H9 (cell line): ENCODE results near the gene COA7. TPM values are rescaled to one million over a fixed set of nuclear protein-coding genes. Genes with fewer than 3 reads are reported as not detected.

Experiments
- DNase-seq: peaks from one replicate; pipeline ENCODE4 v3.0.0-alpha.2; 2017
- H2AFZ ChIP-seq: one replicate; pipeline ENCODE4 v1.6.1; 2013; ENCODE audit warnings: mild to moderate bottlenecking, low read length, control low read depth, moderate library complexity
- H2AK5ac ChIP-seq: 2 replicates; pipeline ENCODE4 v1.6.1; 2013; ENCODE audit warnings: low read length, control low read depth, mixed read lengths; ENCODE audit not compliant: insufficient read length
- H2BK120ac ChIP-seq: one replicate; pipeline ENCODE4 v1.6.1; 2013; ENCODE audit warnings: low read depth, mild to moderate bottlenecking, low read length, control low read depth, inconsistent platforms; ENCODE audit not compliant: poor library complexity, severe bottlenecking
- H2BK12ac ChIP-seq: 2 replicates; pipeline ENCODE4 v1.6.1; 2013; ENCODE audit warnings: low read length, control low read depth, mixed read lengths, low read depth; ENCODE audit not compliant: insufficient read length
- H2BK15ac ChIP-seq: 2 replicates; pipeline ENCODE4 v1.6.1; 2013; ENCODE audit warnings: low read depth, low read length, control low read depth
- H2BK20ac ChIP-seq: one replicate; pipeline ENCODE4 v1.6.1; 2013; ENCODE audit warnings: low read depth, mild to moderate bottlenecking, low read length, control low read depth, inconsistent platforms; ENCODE audit not compliant: poor library complexity, severe bottlenecking
- H2BK5ac ChIP-seq: 2 replicates; pipeline ENCODE4 v1.6.1; 2013; ENCODE audit warnings: low read length, control low read depth, mixed read lengths; ENCODE audit not compliant: insufficient read length
- H3K14ac ChIP-seq: 2 replicates; pipeline ENCODE4 v1.6.1; 2013; ENCODE audit warnings: low read length, control low read depth; ENCODE audit not compliant: insufficient read depth
- H3K18ac ChIP-seq: 2 replicates; pipeline ENCODE4 v1.6.1; 2013; ENCODE audit warnings: low read depth, mild to moderate bottlenecking, mixed read lengths, low read length, control low read depth; ENCODE audit not compliant: insufficient read length
- H3K23ac ChIP-seq: 2 replicates; pipeline ENCODE4 v1.6.1; 2013; ENCODE audit warnings: low read length, control low read depth, mixed read lengths, low read depth; ENCODE audit not compliant: insufficient read length
- H3K23me2 ChIP-seq: 2 replicates; pipeline ENCODE4 v1.6.1; 2013; ENCODE audit warnings: low read depth, mild to moderate bottlenecking, mixed read lengths, low read length, control low read depth; ENCODE audit not compliant: insufficient read length, poor library complexity, severe bottlenecking
- H3K27ac ChIP-seq: 2 replicates; pipeline ENCODE4 v1.5.1; 2013; ENCODE audit warnings: low read length, control low read depth, mixed read lengths, low read depth; ENCODE audit not compliant: insufficient read length
- H3K27me3 ChIP-seq: 2 replicates; pipeline ENCODE4 v1.6.1; 2013; ENCODE audit warnings: low read length, control low read depth, inconsistent platforms; ENCODE audit not compliant: insufficient read depth
- H3K4ac ChIP-seq: 2 replicates; pipeline ENCODE4 v1.6.1; 2013; ENCODE audit warnings: low read depth, mild to moderate bottlenecking, control low read depth, inconsistent platforms, low read length, moderate library complexity
- H3K4me1 ChIP-seq: 2 replicates; pipeline ENCODE4 v1.6.1; 2013; ENCODE audit warnings: low read length, control low read depth, inconsistent platforms; ENCODE audit not compliant: insufficient read depth
- H3K4me2 ChIP-seq: 2 replicates; pipeline ENCODE4 v1.6.1; 2013; ENCODE audit warnings: low read length, control low read depth, mixed read lengths; ENCODE audit not compliant: insufficient read length, insufficient read depth
- H3K56ac ChIP-seq: 2 replicates; pipeline ENCODE4 v1.6.1; 2013; ENCODE audit warnings: low read depth, mild to moderate bottlenecking, mixed read lengths, low read length, control low read depth; ENCODE audit not compliant: insufficient read length
- H3K79me1 ChIP-seq: 2 replicates; pipeline ENCODE4 v1.6.1; 2013; ENCODE audit warnings: low read depth, mild to moderate bottlenecking, moderate library complexity, low read length, control low read depth, inconsistent platforms; ENCODE audit not compliant: insufficient read depth, poor library complexity, severe bottlenecking
- H3K79me2 ChIP-seq: 2 replicates; pipeline ENCODE4 v1.6.1; 2013; ENCODE audit warnings: low read length, control low read depth, inconsistent platforms; ENCODE audit not compliant: insufficient read depth
- H3K9ac ChIP-seq: 2 replicates; pipeline ENCODE4 v1.6.1; 2013; ENCODE audit warnings: low read length, control low read depth, mixed read lengths; ENCODE audit not compliant: insufficient read length; ENCODE audit errors: extremely low read depth
- H3K9me3 ChIP-seq: one replicate; pipeline ENCODE4 v1.6.1; 2013; ENCODE audit warnings: low read depth, low read length, inconsistent platforms; ENCODE audit not compliant: control insufficient read depth
- H3T11ph ChIP-seq: one replicate; pipeline ENCODE4 v1.6.1; 2013; ENCODE audit warnings: mild to moderate bottlenecking, low read length, control low read depth, inconsistent platforms
- H4K20me1 ChIP-seq: one replicate; pipeline ENCODE4 v1.6.1; 2013; ENCODE audit not compliant: control insufficient read depth, insufficient read length, insufficient read depth
- H4K5ac ChIP-seq: 2 replicates; pipeline ENCODE4 v1.6.1; 2013; ENCODE audit warnings: low read depth, mild to moderate bottlenecking, mixed read lengths, low read length, control low read depth; ENCODE audit not compliant: insufficient read length
- H4K8ac ChIP-seq: replicated peaks from 2 replicates; pipeline ENCODE4 v1.6.1; 2013; ENCODE audit warnings: low read length, control low read depth, mixed read lengths, low read depth; ENCODE audit not compliant: insufficient read length
- H4K91ac ChIP-seq: 2 replicates; pipeline ENCODE4 v1.6.1; 2013; ENCODE audit warnings: low read depth, mild to moderate bottlenecking, moderate library complexity, mixed read lengths, low read length, control low read depth; ENCODE audit not compliant: insufficient read length
- H3K27ac Mint-ChIP-seq, 3 experiments: 2 replicates in 2 of 3; 3 replicates in 1 of 3; pipeline ENCODE4 v1.8.0; 2020 to 2021; ENCODE audit warnings: mixed read lengths in 3 of 3, mild to moderate bottlenecking in 1 of 3, moderate library complexity in 1 of 3
- H3K27me3 Mint-ChIP-seq: 2 replicates; pipeline ENCODE4 v1.8.0; 2021; ENCODE audit warnings: low read depth, mild to moderate bottlenecking, moderate library complexity, mixed read lengths
- H3K36me3 Mint-ChIP-seq, 3 experiments: 2 replicates in 2 of 3; 3 replicates in 1 of 3; pipeline ENCODE4 v1.8.0; 2020 to 2021; ENCODE audit warnings: low read depth in 3 of 3, mixed read lengths in 3 of 3; ENCODE audit not compliant: insufficient read depth in 1 of 3
- H3K4me1 Mint-ChIP-seq, 2 experiments: 2 replicates each; pipeline ENCODE4 v1.8.0; 2020; ENCODE audit warnings: mixed read lengths in 2 of 2
- H3K4me3 Mint-ChIP-seq, 2 experiments: 2 replicates in 1 of 2; 3 replicates in 1 of 2; pipeline ENCODE4 v1.8.0; 2020 to 2021; ENCODE audit warnings: mild to moderate bottlenecking in 2 of 2, mixed read lengths in 2 of 2, moderate library complexity in 1 of 2
- H3K9me3 Mint-ChIP-seq, 2 experiments: 2 replicates in 1 of 2; 3 replicates in 1 of 2; pipeline ENCODE4 v1.8.0; 2020; ENCODE audit warnings: mild to moderate bottlenecking in 2 of 2, mixed read lengths in 2 of 2, moderate library complexity in 1 of 2
- WGBS: extraction: QIAGEN DNeasy Blood & Tissue Kit; methylation state at CpG from one replicate; pipeline ENCODE4 v1.1.7; 2013; ENCODE audit warnings: missing lambda C conversion rate, low lambda C conversion rate, mixed read lengths; ENCODE audit not compliant: insufficient read length; ENCODE audit errors: extremely low coverage; 5-methylcytosine and 5-hydroxymethylcytosine counted together
- total RNA-seq: library from RNA; stranded (reverse); gene quantifications from 2 replicates; pipeline ENCODE4 v1.2.1, GENCODE V29; 2021
- TF ChIP-seq, protein P1 (sequence below): fragments of 200-600 bp; sonication (generic); conservative IDR thresholded peaks from 3 replicates; pipeline ENCODE4 v1.8.0; 2021; ENCODE audit warnings: antibody characterized with exemption, mild to moderate bottlenecking

COA7 gene
- total RNA-seq, 1 experiment from 2014 or later, result 69.1 TPM

DNA sequence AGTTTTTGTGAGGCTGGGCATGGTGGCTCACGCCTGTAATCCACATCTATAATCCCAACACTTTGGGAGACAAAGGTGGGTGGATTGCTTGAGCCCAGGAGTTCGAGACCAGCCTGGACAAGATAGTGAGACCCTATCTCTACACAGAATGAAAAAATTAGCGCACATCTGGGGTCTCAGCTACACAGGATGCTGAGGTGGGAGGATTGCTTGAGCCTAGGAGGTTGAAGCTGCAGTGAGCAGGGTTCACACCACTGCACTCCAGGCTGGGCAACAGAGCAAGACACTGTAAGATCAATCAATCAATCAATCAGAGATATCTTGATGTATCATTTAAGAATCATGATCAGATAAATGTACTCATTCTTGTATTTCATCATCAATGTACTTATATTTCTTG, 35.2 kb upstream of the COA7 start:
- WGBS, result no CpG with 5 or more reads among the region's 3 CpGs
- Histone ChIP-seq H3K56ac (no peak overlapping the region), H4K91ac (no peak overlapping the region), H2BK120ac (no peak overlapping the region), H2BK20ac (no peak overlapping the region), H3K4ac (no peak overlapping the region), H3K79me2 (peaks cover 2% of the 10 kb centered on the region; the same call in 1 of the 2 replicates), H3K4me2 (no peak overlapping the region), H3K18ac (no peak overlapping the region), H3K27ac (no peak overlapping the region), H4K20me1 (no peaks in the 10 kb centered on the region), H3K23me2 (no peaks in the 10 kb centered on the region), H3K14ac (no peak overlapping the region), H2BK15ac (no peak overlapping the region), H3K79me1 (peaks cover 6% of the 10 kb centered on the region), H3K4me1 (no peaks in the 10 kb centered on the region), H2AFZ (no peak overlapping the region), H3K9me3 (no peaks in the 10 kb centered on the region), H4K8ac (no peak overlapping the region), H3T11ph (no peak overlapping the region), H4K5ac (no peak overlapping the region), H2BK12ac (no peak overlapping the region), H3K9ac (no peak overlapping the region), H3K27me3 (no peaks in the 10 kb centered on the region), H3K23ac (no peak overlapping the region), H2BK5ac (no peak overlapping the region), H2AK5ac (no peak overlapping the region)
- TF ChIP-seq, protein P1, sequence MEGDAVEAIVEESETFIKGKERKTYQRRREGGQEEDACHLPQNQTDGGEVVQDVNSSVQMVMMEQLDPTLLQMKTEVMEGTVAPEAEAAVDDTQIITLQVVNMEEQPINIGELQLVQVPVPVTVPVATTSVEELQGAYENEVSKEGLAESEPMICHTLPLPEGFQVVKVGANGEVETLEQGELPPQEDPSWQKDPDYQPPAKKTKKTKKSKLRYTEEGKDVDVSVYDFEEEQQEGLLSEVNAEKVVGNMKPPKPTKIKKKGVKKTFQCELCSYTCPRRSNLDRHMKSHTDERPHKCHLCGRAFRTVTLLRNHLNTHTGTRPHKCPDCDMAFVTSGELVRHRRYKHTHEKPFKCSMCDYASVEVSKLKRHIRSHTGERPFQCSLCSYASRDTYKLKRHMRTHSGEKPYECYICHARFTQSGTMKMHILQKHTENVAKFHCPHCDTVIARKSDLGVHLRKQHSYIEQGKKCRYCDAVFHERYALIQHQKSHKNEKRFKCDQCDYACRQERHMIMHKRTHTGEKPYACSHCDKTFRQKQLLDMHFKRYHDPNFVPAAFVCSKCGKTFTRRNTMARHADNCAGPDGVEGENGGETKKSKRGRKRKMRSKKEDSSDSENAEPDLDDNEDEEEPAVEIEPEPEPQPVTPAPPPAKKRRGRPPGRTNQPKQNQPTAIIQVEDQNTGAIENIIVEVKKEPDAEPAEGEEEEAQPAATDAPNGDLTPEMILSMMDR, result no peak
- Mint-ChIP-seq H3K36me3 (peaks cover 3 to 8% (median 4%) of the 10 kb centered on the region in 3 experiments; a peak in 5 of 7 replicates), H3K9me3 (no peaks in the 10 kb centered on the region), H3K27me3 (no peaks in the 10 kb centered on the region), H3K4me3 (no peak overlapping the region), H3K27ac (no peak overlapping the region), H3K4me1 (peaks cover 0 to 8% of the 10 kb centered on the region in 2 experiments; a peak in 2 of 4 replicates)
- no peak for DNase-seq
